Gastrocnemius medialis (tissue), 4 donors: ENCODE results near the gene SYPL1. TPM values are rescaled to one million over a fixed set of nuclear protein-coding genes. Genes with fewer than 3 reads are reported as not detected.

ENCODE experiments used
- ATAC-seq, 2 donors: fragments of 150-250 bp; one replicate each; pipeline ENCODE4 v1.9.1; 2016
- DNase-seq, 2 donors: peaks; one replicate each; pipeline ENCODE4 v3.0.0-alpha.2; 2019
- H3K27ac ChIP-seq, 4 donors: fragments of 200-600 bp; sonication (generic); 1 replicate in 1 of 4; 2 replicates in 3 of 4; pipeline ENCODE4 v1.5.1; 2016 to 2018; ENCODE audit warnings: mild to moderate bottlenecking in 2 of 4, moderate library complexity in 1 of 4
- H3K27me3 ChIP-seq, 3 donors: fragments of 200-600 bp; sonication (generic) in 2 of 3; 1 replicate in 1 of 3; 2 replicates in 2 of 3; pipeline versions ENCODE4 v1.5.1 to v1.6.0; 2016 to 2019; ENCODE audit warnings: mild to moderate bottlenecking in 1 of 3, moderate library complexity in 1 of 3
- H3K36me3 ChIP-seq, 2 donors: fragments of 200-600 bp; sonication (generic) in 1 of 2; one replicate each; pipeline ENCODE4 v1.5.1; 2017 to 2018
- H3K4me1 ChIP-seq, 2 donors: fragments of 200-600 bp; sonication (generic) in 1 of 2; one replicate each; pipeline ENCODE4 v1.5.1; 2016 to 2017; ENCODE audit warnings: mild to moderate bottlenecking in 2 of 2
- H3K4me3 ChIP-seq, 4 donors: fragments of 200-600 bp; sonication (generic) in 3 of 4; 1 replicate in 1 of 4; 2 replicates in 3 of 4; pipeline ENCODE4 v1.5.1; 2016 to 2019; ENCODE audit warnings: mild to moderate bottlenecking in 2 of 4
- H3K9me3 ChIP-seq, 3 donors: fragments of 200-600 bp; sonication (generic) in 2 of 3; 1 replicate in 1 of 3; 2 replicates in 2 of 3; pipeline ENCODE4 v1.5.1; 2016 to 2019
- POLR2A ChIP-seq, 2 donors: fragments of 450-650 bp; IDR thresholded peaks; one replicate each; pipeline ENCODE4 v1.6.1; 2017; ENCODE audit warnings: antibody characterized with exemption in 2 of 2, mild to moderate bottlenecking in 2 of 2, moderate library complexity in 2 of 2
- in situ Hi-C, 4 donors: fragments of 200-750 bp; cut with MboI; loops; one replicate each; pipeline versions ENCODE4 v1.15.0 to v1.8.0; 2017; ENCODE audit warnings: low sequenced_read_pairs in 4 of 4
- intact Hi-C: fragments of 100-400 bp; cut with DNase I; formaldehyde crosslinking; loops from one replicate; pipeline ENCODE4 v1.15.1; 2023; ENCODE audit warnings: low total_unique reads
- total RNA-seq, 4 donors: library from RNA; depleted of rRNA; stranded (reverse); fragments of >200 nt; gene quantifications; one replicate each; pipeline versions ENCODE4 v1.1.0 to v1.2.3, GENCODE V29; 2016
- TF ChIP-seq, protein P1 (sequence below), 5 experiments: fragments of 450-650 bp in 3 of 5; fragments of 200-600 bp in 2 of 5; sonication (generic) in 2 of 5; IDR thresholded peaks in 4 of 5; conservative IDR thresholded peaks in 1 of 5; 1 replicate in 4 of 5; 2 replicates in 1 of 5; pipeline ENCODE4 v1.5.1; 2016 to 2019; ENCODE audit warnings: antibody characterized with exemption in 5 of 5, mild to moderate bottlenecking in 3 of 5, moderate library complexity in 3 of 5

SYPL1 gene
- total RNA-seq, 4 donors from 2014 or later, result 81.5 to 90.9 (median 83.2) TPM

GRCh38 chr7:106086062-106086461, 26.1 kb downstream of the SYPL1 start:
- Histone ChIP-seq H3K4me1 (no peaks in the 10 kb centered on the region), H3K27me3 (no peaks in the 10 kb centered on the region), H3K27ac (no peak overlapping the region), H3K4me3 (no peak overlapping the region), H3K36me3 (peaks cover 0 to 21% of the 10 kb centered on the region in 2 donors), H3K9me3 (no peaks in the 10 kb centered on the region)
- in situ Hi-C loops, result no loop called here
- no peak for ATAC-seq
- TF ChIP-seq, protein P1, sequence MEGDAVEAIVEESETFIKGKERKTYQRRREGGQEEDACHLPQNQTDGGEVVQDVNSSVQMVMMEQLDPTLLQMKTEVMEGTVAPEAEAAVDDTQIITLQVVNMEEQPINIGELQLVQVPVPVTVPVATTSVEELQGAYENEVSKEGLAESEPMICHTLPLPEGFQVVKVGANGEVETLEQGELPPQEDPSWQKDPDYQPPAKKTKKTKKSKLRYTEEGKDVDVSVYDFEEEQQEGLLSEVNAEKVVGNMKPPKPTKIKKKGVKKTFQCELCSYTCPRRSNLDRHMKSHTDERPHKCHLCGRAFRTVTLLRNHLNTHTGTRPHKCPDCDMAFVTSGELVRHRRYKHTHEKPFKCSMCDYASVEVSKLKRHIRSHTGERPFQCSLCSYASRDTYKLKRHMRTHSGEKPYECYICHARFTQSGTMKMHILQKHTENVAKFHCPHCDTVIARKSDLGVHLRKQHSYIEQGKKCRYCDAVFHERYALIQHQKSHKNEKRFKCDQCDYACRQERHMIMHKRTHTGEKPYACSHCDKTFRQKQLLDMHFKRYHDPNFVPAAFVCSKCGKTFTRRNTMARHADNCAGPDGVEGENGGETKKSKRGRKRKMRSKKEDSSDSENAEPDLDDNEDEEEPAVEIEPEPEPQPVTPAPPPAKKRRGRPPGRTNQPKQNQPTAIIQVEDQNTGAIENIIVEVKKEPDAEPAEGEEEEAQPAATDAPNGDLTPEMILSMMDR (IDR thresholded peaks at IDR 0.05 in 4 of 5, conservative IDR thresholded peaks at IDR 0.05 in 1 of 5), result no peak
- TF ChIP-seq POLR2A (IDR thresholded peaks at IDR 0.05), result no peak
- intact Hi-C loops, result no loop called here
- DNase-seq, result no peak

DNA sequence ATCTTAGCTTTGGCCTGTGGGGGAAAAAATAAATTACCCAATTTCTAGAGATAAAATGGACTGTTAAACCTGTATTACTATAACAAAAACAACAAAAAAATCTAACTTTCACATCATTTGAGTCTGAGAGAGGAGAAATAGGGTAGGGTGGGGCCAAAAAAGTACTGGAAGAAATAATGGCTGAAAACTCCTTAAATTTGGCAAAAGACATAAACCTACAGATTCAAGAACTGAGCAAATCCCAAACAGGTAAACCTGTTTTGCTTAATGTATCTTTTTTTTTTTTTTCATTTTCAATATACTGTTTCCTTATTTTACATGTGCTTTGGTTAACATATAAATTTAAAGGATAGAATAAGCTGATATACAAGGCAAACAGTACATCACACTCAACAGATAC, 27.1 kb downstream of the SYPL1 start:
- in situ Hi-C loops, result no loop called here
- Histone ChIP-seq H3K27me3 (no peaks in the 10 kb centered on the region), H3K36me3 (peaks cover 0 to 11% of the 10 kb centered on the region in 2 donors), H3K9me3 (no peaks in the 10 kb centered on the region), H3K4me1 (peaks cover 3 to 8% of the 10 kb centered on the region in 2 donors), H3K27ac (no peak overlapping the region), H3K4me3 (no peak overlapping the region)
- DNase-seq, result no peak
- no peak for ATAC-seq
- intact Hi-C loops, result no loop called here
- TF ChIP-seq, protein P1 (IDR thresholded peaks at IDR 0.05 in 4 of 5, conservative IDR thresholded peaks at IDR 0.05 in 1 of 5), result no peak
- no peak for TF ChIP-seq POLR2A (IDR thresholded peaks at IDR 0.05)

GRCh38 chr7:106083717-106084116, 28.4 kb downstream of the SYPL1 start:
- Histone ChIP-seq H3K27me3 (no peaks in the 10 kb centered on the region), H3K9me3 (no peaks in the 10 kb centered on the region), H3K36me3 (peaks cover 0 to 7% of the 10 kb centered on the region in 2 donors), H3K4me3 (no peak overlapping the region), H3K27ac (no peak overlapping the region), H3K4me1 (peaks cover 8 to 12% of the 10 kb centered on the region in 2 donors)
- in situ Hi-C loops, result no loop called here
- DNase-seq (no peak), ATAC-seq (no peak)
- intact Hi-C loops, result no loop called here
- no peak for TF ChIP-seq POLR2A (IDR thresholded peaks at IDR 0.05)
- TF ChIP-seq, protein P1 (IDR thresholded peaks at IDR 0.05 in 4 of 5, conservative IDR thresholded peaks at IDR 0.05 in 1 of 5), result no peak

DNA sequence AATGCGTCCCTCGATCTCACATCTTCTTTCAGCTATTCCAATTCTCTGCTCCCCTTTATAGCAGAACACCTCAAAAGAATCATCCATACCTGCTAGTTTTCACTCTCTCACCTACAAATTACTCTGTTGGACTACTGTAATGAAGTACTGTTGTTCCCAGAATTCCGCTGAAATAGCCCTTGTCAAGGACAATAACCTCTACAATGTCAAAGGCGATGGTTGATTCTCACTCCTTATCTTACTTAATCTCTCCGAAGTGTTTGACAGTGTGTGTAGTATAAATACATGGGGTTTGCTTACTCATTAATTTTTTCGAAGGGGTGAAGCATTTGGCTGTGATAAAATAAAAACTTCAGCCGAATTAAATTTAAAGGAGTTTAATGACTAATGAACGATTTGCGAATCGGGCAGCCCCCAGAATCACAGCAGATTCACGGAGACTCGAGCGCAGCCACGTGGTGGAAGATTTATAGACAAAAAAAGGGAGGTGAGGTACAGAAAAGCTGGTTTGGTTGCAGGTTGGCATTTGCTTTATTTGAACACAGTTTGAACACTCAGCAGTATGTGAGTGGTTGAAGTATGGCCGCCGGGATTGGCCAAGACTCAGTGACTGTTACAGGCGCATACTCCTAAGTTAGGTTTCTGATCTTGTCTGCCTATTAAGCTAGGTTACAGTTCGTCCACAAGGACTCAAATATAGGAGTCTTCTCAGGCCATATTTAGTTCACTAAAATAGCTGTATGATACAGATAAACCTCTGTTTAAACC, 29.8 kb downstream of the SYPL1 start:
- no peak for DNase-seq
- peaks cover 8 to 12% of the 10 kb centered on the region in 2 donors for H3K4me1 ChIP-seq
- no peaks in the 10 kb centered on the region for H3K9me3 ChIP-seq
- H3K27me3 ChIP-seq, result no peaks in the 10 kb centered on the region
- in situ Hi-C loops (no loop called here), intact Hi-C loops (no loop called here)
- no peak overlapping the region for H3K27ac ChIP-seq
- H3K4me3 ChIP-seq, result no peak overlapping the region
- TF ChIP-seq POLR2A (IDR thresholded peaks at IDR 0.05), result no peak
- TF ChIP-seq, protein P1 (IDR thresholded peaks at IDR 0.05 in 4 of 5, conservative IDR thresholded peaks at IDR 0.05 in 1 of 5), result no peak
- no peak for ATAC-seq
- H3K36me3 ChIP-seq, result no peaks in the 10 kb centered on the region
